Measurements from ENCODE around the gene CCDC51. TPM values are rescaled to one million over a fixed set of nuclear protein-coding genes. Genes with fewer than 3 reads are reported as not detected.

CCDC51 gene
- total RNA-seq, 1 donor from 2014 or later, result 55.3 TPM

- H3K27me3 ChIP-seq (ENCODE audit: control insufficient read depth, insufficient read depth, low read length), result no peaks in the 10 kb centered on the region
- DNase-seq (ENCODE audit: low read depth) (no peak), FAIRE-seq (no peak)
- H3K36me3 ChIP-seq (ENCODE audit: control insufficient read depth, insufficient read depth, low read length), result peaks cover 53% of the 10 kb centered on the region
- TF ChIP-seq, protein P1, sequence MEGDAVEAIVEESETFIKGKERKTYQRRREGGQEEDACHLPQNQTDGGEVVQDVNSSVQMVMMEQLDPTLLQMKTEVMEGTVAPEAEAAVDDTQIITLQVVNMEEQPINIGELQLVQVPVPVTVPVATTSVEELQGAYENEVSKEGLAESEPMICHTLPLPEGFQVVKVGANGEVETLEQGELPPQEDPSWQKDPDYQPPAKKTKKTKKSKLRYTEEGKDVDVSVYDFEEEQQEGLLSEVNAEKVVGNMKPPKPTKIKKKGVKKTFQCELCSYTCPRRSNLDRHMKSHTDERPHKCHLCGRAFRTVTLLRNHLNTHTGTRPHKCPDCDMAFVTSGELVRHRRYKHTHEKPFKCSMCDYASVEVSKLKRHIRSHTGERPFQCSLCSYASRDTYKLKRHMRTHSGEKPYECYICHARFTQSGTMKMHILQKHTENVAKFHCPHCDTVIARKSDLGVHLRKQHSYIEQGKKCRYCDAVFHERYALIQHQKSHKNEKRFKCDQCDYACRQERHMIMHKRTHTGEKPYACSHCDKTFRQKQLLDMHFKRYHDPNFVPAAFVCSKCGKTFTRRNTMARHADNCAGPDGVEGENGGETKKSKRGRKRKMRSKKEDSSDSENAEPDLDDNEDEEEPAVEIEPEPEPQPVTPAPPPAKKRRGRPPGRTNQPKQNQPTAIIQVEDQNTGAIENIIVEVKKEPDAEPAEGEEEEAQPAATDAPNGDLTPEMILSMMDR (IDR thresholded peaks at IDR 0.05; ENCODE audit: insufficient read depth, low read length, severe bottlenecking), result no peak
- H3K4me3 ChIP-seq (ENCODE audit: low read depth, low read length), result no peak overlapping the region
Measured at GRCh38 chr3:48422681-48423080, 17.2 kb downstream of the CCDC51 start.

DNA sequence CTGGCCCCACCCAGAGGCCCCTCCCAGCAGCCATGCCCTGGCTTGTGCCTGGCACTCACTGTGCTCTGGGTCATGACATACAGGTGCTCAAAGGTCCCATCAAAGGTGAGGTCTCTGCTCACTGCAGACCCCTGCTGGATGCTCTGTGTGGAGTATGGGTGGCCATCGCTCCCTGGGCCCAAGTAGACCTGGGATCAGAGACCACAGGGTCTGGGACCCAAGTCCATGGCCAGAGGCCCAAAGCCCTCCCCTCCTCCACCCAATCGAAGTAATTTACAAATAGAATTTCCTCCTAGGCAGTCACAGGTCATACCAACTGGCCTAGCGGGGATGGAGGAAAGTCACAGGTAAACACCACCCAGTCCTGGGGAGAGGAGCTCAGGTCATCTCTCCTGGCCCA, 17.6 kb downstream of the CCDC51 start:
- Histone ChIP-seq H3K36me3 (ENCODE audit: control insufficient read depth, insufficient read depth, low read length) (peaks cover 57% of the 10 kb centered on the region), H3K4me3 (ENCODE audit: low read depth, low read length) (no peak overlapping the region), H3K27me3 (ENCODE audit: control insufficient read depth, insufficient read depth, low read length) (no peaks in the 10 kb centered on the region)
- FAIRE-seq (no peak), DNase-seq (ENCODE audit: low read depth) (no peak)
- TF ChIP-seq, protein P1 (IDR thresholded peaks at IDR 0.05; ENCODE audit: insufficient read depth, low read length, severe bottlenecking), result no peak

GRCh38 chr3:48420561-48420960, 19.4 kb downstream of the CCDC51 start:
- Histone ChIP-seq H3K4me3 (ENCODE audit: low read depth, low read length) (no peak overlapping the region), H3K27me3 (ENCODE audit: control insufficient read depth, insufficient read depth, low read length) (no peaks in the 10 kb centered on the region), H3K36me3 (ENCODE audit: control insufficient read depth, insufficient read depth, low read length) (peaks cover 71% of the 10 kb centered on the region)
- FAIRE-seq, result no peak
- no peak for DNase-seq (ENCODE audit: low read depth)
- TF ChIP-seq, protein P1 (IDR thresholded peaks at IDR 0.05; ENCODE audit: insufficient read depth, low read length, severe bottlenecking), result no peak

- FAIRE-seq (no peak), DNase-seq (ENCODE audit: low read depth) (no peak)
- no peak overlapping the region for H3K4me3 ChIP-seq (ENCODE audit: low read depth, low read length)
- H3K27me3 ChIP-seq (ENCODE audit: control insufficient read depth, insufficient read depth, low read length), result no peaks in the 10 kb centered on the region
- TF ChIP-seq, protein P1 (IDR thresholded peaks at IDR 0.05; ENCODE audit: insufficient read depth, low read length, severe bottlenecking), result no peak
- peaks cover 80% of the 10 kb centered on the region for H3K36me3 ChIP-seq (ENCODE audit: control insufficient read depth, insufficient read depth, low read length)
Measured at GRCh38 chr3:48419597-48419996, 20.3 kb downstream of the CCDC51 start.

DNA sequence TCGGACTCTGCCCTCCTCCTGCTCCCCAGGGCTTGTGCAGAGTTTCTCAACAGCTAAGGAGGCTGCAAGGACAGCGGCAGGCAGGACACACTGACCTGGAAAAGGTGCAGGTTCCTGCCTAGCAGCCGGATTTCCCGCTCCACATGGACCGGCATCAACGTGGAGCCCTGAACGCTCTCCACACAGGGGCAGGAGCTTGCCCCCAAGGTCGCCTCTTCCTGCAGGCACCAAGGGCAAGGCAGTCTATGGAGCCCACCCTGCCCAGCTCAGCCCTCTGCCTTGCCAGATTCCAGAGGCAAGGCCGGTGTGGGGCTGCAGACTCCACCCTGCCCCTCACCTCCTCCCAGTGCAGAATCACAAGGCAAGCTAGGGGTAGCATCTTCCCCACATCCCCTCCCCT, 20.8 kb downstream of the CCDC51 start:
- TF ChIP-seq, protein P1 (IDR thresholded peaks at IDR 0.05; ENCODE audit: insufficient read depth, low read length, severe bottlenecking), result no peak
- FAIRE-seq (no peak), DNase-seq (ENCODE audit: low read depth) (no peak)
- H3K27me3 ChIP-seq (ENCODE audit: control insufficient read depth, insufficient read depth, low read length), result no peaks in the 10 kb centered on the region
- no peak overlapping the region for H3K4me3 ChIP-seq (ENCODE audit: low read depth, low read length)
- peaks cover 80% of the 10 kb centered on the region for H3K36me3 ChIP-seq (ENCODE audit: control insufficient read depth, insufficient read depth, low read length)

DNA sequence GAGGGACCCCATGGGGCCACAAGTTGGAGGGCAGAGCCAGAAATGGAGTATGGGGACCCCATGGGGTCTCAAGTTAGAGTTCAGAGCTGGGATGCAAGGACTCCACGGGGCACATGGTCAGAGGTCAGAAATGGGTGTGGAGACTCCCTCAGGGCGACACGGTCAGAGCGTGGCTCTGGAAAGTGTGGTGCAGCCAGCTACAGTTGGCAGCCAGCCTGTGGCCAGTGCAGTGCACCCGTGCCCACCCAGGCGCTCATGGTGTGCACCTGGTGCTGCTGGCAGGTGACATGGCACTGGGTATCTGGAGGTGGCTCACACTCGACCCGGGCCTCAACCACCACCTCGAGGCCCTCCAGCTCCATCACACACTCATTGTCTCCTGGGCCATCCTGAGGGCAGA, 21.3 kb downstream of the CCDC51 start:
- Histone ChIP-seq H3K27me3 (ENCODE audit: control insufficient read depth, insufficient read depth, low read length) (no peaks in the 10 kb centered on the region), H3K36me3 (ENCODE audit: control insufficient read depth, insufficient read depth, low read length) (peaks cover 81% of the 10 kb centered on the region), H3K4me3 (ENCODE audit: low read depth, low read length) (no peak overlapping the region)
- no peak for DNase-seq (ENCODE audit: low read depth)
- TF ChIP-seq, protein P1 (IDR thresholded peaks at IDR 0.05; ENCODE audit: insufficient read depth, low read length, severe bottlenecking), result no peak
- FAIRE-seq, result no peak
